Measurements from ENCODE around the gene LRP11.
"Not testable (repeated sequence)": the region's sequence is repeated elsewhere in the genome, so short reads cannot be mapped to it uniquely, and the experiment has no call there.

LRP11 gene

DNA sequence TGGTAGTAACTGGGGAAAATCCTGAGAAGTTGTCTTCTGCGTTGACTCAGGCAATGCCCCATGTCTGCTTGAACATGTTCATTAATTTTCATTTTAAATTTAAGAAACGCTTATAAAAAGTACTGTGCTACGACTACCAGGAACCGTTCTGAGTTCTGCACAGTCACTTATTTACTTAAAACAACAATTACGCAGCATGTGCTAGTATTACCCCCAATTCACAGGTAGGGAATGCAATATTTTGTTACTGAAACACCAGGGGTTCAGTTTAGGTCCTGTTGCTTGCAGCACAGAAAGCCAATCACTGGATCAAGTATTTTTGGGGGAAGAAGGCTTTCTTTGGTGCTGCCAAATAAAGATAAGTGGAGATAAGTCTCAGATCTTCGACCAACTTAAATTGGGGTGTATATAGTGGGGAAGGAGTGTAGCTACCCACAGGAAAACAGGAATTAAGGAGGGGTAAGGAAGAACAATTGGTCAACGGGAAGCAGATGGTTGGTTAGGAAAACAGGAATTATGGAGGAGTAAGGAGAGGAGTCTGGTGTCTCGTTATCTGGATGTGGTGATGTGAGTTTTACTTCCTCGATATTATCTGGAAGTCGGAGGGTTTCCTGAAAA is 5.2 kb upstream of the LRP11 start:
- in situ Hi-C loops (cut with MboI; ENCODE audit: low sequenced_read_pairs), result no loop called here

DNA sequence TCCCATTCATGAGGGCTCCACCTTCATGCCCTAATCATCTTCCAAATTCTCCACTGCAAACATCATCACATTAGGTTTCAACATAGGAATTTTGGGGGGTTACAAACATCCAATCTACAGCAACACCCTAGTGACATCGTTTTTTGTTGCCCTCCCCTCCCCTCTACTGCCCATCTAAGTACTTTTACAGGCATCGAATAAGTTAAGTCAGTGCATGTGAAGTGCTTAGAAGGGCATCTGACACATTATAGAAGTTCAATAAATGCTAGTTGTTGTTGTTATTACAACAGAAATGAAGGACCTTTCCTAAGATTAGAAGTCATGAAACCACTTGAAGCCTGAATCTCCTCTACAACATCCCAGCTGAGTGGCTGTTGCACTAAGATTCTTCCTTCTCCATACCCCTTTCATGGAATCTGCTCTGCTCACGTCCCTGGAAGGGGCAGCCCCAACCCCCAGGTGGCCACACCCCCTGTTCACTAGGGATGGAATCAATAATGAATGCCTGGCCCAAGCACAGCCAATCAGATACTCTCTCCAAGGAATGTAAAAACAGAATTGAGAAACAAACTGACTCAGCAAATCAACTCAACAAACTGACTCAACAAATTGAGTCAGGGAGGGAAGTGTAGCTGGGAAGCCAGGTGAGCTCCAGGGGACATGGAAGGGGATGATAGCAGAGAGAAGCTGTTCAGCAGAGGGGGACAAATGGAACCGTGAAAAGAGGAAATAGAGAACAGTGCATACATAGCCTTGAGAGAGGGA is 3.9 kb upstream of the LRP11 start:
- in situ Hi-C loops (cut with MboI; ENCODE audit: low sequenced_read_pairs), result no loop called here

DNA sequence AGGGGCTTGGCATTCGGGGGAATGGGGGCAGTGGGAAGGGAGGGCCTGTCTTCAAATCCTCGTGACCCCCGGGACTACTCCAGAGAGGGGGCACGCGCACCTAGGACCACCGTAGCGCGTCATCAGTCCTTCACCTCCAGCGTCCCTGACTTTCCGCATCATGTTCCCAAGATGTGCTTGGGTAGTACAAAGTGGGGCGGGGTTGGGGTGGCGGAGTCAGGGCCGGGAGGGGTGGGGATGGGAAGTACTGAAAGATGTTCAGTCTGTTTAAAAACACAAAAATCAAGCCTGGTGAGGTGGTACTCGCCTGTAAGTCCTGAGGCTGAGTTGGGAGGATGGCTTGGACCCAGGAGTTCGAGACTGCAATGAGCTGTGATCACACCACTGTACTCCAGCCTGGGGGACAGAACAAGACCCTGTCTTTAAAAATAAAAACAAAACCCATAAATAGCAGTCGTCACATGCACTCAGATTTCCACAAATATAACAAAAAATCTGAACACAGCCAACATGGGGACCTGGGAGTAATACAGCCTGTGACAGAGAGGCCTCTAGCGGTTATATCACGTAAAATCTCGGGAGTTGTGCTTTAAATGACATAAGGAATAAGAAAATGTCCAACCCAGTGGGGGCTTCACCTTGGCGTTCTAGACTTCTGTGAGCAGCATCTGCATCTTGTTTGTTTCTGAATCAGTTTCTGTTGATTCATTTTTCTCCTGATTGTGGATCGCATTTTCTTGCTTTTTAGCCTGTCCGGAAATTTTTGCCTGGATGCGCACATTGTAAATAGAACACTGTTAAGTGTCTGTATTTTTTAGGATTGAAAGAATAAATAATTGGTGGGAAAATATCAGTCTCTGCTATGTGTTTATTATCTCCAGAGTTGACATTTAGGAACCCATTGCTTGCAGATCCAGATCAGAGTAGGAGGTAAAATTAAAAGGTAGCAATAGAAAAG is 698 bp upstream of the LRP11 start:
- in situ Hi-C loops (cut with MboI; ENCODE audit: low sequenced_read_pairs), result no loop called here

DNA sequence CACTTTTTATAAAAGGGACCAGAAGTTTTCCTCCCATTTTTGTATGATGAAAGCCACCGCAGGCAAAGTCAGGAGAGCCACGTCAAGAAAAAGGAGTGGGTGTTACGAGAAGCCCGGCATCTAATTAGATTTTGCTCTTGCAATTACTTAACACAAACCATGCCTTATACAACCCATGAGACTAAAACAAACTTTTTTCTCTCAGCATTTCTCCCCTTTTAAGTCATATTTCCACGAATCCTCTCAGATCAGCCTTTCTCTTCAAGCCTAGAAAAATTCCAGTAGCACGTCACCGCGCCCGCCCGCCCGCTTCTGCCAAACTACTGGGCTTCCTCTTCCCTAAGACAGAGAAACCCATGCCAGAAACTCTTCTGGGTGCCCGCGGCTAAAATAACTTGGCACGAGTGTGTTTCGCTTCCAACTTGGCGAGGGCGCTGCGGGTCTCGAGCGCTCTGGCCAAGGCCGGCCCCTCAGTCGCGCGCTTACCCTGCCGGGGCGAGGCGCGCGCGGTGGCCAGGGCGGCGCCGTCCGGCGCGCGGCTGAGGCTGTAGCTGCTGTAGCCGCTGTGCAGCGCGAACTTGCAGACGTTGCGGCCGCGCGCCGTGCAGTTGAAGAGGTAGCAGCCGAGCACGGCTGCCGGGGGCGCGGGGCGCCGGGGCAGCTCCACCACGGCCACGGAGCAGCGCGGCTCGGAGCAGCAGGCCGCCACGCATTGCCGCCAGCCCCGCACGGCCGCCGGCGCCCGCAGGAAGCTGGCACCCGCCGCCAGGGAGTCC is 1.0 kb downstream of the LRP11 start:
- in situ Hi-C loops (cut with MboI; ENCODE audit: low sequenced_read_pairs), result no loop called here

DNA sequence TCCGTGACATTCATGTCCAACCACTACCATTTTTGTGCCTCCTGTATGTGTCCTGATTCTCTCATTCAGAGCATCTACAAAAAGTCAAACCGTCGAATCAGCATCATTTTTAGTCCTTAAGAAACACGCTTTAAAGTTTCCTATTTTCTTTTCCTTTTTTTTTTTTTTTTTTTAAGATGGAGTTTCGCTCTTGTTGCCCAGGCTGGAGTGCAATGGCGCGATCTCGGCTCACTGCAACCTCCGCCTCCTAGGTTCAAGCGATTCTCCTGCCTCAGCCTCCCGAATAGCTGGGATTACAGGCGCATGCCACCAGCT is 1.8 kb downstream of the LRP11 start:
- in situ Hi-C loops (cut with MboI; ENCODE audit: low sequenced_read_pairs), result not testable (repeated sequence)

DNA sequence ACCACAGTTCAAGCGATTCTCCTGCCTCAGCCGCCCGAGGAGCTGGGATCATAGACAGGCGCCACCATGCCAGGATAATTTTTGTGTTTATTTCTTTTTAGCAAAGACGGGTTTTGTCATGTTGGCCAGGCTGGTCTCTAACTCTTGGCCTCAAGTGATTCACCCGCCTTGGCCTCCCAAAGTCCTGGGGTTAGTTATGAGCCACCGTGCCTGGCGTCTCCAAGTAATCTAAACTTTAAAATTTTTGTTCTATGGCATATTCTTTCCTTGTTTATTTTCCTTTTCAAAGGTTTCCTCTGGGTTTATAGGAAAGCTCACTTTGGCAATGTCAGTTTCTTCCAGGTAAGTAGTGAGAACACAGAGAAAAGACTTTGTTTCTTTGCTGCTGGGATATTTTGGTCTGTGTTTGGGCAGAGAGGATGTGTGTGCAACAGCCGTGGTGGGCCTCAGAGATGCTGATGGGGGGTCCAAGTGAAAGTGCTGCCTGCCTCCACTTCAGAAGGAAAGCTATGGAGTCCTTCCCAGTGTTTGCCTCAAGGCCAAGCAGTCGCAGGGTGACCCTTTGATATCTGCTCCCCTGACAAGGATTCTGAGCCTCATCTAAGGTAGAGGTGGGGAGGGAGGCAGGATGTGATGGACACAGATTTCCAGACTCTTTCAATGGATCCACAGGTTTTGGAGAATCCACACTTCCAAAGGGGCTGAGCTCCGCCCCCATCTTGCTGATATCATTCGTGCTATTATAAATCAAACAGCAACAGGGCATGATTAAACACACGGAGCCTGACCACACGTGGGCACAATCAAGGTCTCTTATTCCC is 2.3 kb downstream of the LRP11 start:
- in situ Hi-C loops (cut with MboI; ENCODE audit: low sequenced_read_pairs), result no loop called here

DNA sequence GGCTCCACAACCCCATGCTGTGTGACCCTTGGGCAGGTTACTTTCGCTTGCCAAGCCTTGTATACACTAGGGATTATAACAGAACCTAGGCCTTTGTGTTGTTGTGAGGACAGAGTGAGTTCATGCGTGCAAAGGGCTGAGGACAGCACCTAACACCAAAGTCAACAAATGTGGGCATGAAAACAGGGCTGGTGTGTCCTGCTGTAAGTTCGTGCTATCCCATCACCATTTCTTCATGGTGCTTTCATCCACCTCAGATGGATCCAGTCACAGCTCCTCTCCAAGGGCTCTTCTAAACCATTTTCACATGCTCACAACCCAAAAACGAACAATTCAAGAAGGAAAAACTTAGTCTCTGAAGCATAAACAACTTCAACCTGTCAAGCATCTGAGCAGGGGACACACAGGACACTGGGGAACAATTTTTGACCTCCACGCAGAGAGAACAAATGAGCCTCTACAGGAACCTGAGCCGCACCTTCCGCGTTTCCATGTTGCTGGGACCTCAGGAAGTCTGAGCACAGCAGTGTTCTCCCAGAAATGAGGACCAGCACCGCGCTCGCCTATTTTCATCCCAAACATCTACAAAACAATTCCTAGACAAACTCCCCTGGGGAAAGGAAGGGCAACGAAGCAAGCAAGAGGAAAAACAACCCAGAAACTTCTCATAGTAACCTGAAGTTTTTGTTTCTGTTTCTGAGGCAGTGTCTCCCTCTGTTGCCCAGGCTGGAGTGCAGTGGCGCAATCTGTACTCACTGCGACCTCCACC is 3.1 kb downstream of the LRP11 start:
- in situ Hi-C loops (cut with MboI; ENCODE audit: low sequenced_read_pairs), result no loop called here

DNA sequence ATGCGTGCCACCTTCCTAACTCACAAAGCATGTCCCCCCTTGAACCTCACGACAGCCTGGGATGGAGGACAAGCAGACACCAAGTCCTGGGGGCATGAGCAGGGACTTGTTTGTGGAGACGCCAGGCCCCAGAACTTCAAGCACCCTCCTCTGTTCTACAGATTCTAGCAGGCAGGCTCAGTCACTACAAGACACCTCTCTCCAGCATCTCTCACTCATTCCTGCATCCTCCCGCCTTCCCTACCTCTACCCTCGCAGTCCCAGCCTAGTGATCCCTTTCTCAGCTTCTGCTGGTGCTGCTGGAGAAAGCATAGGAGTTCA is 3.7 kb downstream of the LRP11 start:
- in situ Hi-C loops (cut with MboI; ENCODE audit: low sequenced_read_pairs), result no loop called here

DNA sequence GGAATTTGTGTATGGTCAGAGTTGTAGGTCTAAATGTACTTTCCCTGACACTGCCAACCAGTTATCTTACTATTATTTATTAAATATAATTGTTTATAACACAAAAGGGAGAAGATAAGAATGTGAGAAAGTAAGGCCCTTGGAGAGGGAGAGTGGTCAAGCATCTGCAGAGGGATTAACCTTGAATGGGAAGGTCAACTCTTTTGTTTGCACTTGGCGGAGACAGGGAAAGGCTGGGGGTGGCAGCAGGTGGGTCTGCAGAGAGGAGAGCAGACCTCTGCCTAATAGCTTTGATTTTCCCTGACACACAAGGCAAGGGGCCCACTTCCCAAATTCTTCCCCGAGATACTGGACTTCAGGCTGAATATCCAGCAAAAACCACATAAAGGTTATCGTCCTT is 4.2 kb downstream of the LRP11 start:
- in situ Hi-C loops (cut with MboI; ENCODE audit: low sequenced_read_pairs), result no loop called here

DNA sequence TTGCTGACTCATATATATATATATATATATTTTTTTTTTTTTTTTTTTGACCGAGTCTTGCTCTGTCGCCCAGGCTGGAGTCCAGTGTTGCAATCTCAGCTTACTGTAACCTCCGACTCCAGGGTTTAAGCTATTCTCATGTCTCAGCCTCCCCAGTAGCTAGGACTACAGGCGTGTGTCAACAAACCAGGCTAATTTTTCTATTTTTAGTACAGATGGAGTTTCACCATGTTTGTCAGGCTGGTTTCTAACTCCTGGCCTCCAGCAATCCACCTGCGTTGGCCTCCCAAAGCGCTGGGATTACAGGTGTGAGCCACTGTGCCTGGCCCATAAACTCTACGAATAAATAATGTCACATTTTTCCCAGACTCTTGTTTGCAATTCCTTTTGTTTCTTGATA is 4.8 kb downstream of the LRP11 start:
- in situ Hi-C loops (cut with MboI; ENCODE audit: low sequenced_read_pairs), result no loop called here

DNA sequence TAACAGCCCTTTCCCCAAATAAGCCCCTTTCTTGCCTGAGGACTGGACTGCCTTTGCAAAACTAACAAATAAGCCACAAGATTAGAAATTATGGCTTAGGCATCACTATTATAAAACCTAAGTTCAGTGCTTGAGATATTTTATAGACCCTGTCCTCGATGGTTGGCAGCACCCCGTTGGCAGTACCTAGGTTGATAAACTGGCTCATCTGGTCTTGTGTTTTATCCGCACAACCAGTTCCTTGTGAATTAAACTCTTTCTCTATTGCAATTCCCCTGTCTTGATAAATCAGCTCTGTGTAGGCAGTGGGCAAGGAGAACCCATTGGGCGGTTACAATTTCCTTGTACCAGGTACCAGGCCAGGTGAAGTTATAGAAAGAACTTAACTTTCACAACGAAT is 6.6 kb downstream of the LRP11 start:
- in situ Hi-C loops (cut with MboI; ENCODE audit: low sequenced_read_pairs), result no loop called here

DNA sequence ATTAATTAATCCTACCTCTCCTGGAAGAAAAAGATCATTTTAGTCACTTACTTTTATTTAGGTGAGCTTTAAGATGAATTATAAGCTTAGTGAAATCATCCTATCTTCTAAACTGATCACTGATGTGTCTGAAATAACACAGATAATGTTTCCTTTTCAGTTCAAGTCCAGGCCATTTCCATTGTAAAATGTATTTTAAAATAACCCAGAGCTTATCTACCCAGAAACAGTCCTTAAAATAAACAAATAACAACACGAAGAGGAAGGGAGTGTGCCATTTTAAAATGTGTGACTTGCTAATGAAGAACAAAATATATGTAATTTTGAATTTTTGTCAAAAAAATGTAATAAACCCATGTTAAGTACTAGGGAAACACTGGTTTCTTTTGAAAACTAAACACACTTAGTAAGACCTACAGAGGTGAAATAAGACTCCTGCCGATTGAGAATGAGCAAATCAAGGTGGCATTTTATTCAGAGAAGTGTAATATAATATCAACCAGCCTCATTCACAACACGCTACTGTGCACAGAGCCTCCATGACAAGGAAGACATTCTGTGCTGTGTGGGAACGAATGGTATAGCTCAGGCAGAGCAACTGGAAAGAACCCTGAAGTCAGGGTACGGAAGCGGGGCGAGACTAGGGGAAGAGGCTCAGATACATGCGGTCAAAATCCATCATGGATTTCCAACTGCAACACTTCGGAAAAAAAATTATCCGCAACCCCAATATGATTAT is 7.7 kb downstream of the LRP11 start:
- in situ Hi-C loops (cut with MboI; ENCODE audit: low sequenced_read_pairs), result no loop called here

DNA sequence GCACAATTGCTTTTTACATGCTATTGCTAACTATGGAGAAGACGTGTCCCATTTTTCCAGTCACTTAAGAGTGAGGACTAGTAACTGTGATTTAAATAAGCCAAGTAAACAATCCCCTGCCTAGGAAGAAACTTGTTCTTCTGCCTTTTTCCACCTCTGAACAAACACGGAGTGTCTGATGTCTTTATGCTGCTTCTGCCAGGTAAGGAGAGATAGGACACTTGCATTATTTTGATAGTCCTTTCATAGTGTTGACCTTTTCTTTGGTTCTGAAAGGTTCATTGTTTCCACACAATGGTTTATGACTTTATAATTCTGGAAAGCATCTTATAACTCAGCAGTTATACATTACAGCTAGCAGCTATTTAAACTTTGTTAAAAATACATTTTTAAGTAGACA is 8.4 kb downstream of the LRP11 start:
- in situ Hi-C loops (cut with MboI; ENCODE audit: low sequenced_read_pairs), result no loop called here

DNA sequence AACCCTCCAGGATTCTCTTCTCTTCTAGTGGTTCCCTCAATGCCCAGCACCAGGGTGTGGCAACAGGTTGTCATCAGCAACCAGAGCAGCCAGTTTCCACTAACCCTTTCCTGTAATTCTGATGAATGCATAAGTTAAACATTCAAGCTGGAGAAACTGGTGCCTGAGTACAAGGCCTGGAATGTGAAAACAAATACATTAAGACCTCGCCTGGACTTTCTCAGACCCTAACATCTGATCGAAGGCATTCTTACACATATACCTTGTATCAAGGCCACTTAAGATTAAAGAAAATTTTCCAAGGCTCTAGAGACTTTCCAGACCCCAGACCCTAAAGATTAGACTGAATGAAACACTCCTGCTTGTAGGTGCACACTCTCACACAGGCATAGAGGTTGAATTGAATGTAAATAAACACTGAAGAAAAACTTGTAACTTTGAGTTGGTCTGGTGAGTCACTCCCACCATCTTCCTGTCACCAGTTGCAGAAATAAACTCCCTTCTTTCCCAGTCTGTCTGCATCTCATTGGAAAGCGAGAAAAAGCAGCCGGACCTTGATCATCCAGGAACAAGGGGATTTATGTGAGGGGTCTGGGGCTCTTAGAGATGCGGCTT is 9.0 kb downstream of the LRP11 start:
- in situ Hi-C loops (cut with MboI; ENCODE audit: low sequenced_read_pairs), result no loop called here

DNA sequence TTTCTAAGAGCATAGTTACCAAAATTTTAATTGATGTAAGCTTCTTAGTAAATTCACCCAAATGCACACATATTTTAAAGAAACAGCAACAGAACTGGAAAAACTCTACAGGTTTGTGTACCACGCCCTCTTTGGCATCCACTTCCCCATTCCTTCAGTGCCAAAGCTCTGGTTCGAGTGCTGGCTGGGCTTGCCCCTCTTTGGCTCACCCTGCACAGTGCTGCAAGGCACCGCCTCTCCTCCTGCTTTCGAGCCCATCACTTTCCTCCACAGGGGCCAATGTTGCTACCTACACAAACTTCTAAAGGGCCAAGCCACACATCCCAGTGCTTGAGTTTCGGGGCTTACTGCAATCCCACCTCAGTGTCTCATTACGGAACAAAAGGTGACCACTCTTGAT is 9.6 kb downstream of the LRP11 start:
- in situ Hi-C loops (cut with MboI; ENCODE audit: low sequenced_read_pairs), result no loop called here

DNA sequence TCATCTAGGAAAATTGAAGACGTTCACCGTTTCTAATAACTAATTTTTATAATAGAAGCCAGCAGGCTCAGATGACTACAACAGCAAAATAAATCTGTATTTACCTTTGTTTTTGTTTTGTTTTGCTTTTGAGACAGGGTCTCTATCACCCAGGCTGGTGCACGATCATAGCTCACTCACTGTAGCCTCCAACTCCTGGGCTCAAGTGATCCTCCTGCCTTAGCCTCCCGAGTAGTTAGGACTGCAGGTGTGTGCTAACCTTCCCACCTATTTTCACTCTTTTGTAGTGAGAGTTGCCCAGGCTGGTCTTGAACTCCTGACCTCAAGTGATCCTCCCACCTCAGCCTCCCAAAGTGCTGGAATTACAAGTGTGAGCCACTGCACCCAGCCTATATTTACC is 10.1 kb downstream of the LRP11 start:
- in situ Hi-C loops (cut with MboI; ENCODE audit: low sequenced_read_pairs), result not testable (repeated sequence)

DNA sequence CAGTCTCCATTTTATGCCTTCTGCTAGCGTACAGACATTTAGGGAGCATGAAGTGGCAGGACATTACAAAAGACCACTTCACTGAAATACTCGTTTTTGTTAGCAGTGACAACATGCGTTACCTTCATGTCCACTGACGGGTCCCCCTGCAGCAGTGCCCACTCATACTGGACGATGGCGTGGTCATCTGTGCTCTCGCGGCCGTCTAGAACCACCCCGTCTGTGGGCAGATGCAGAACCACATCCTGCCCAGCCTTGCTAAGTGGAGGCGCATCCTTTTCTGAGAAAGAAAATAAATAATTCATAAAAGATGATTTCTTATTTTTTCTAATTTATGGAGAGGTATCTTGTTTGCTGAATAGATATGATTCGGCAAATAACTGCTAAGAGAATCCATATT is 11.3 kb downstream of the LRP11 start:
- in situ Hi-C loops (cut with MboI; ENCODE audit: low sequenced_read_pairs), result no loop called here

DNA sequence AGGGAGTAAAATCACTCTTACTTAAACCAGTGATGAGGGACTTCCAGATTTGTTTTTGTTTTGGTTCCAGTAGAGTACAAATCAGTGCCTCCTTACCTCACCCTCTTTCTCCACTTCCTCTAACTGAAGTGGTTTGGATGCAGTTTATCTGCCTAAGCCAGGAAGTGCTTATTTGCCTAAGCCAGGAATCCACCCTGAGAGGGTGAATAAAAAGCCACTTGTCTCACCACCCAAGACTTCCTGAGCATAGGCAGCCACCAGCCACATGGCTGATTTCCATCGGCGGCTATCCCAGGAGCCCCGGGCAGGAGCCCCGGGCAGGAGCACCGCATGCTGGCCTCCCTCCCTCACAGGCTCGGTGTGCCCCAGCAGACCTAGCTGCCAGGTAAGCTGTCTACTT is 12.0 kb downstream of the LRP11 start:
- in situ Hi-C loops (cut with MboI; ENCODE audit: low sequenced_read_pairs), result no loop called here

All from HL-60/S4 treated with phorbol 12-myristate 13-acetate at 8.2 ng/mL for 4 days and 3 days (cell line).